NCI-H1092 (cell line): ENCODE data around the gene AUH.

ENCODE experiments used
- DNase-seq: peaks from one replicate; lab custom pipeline; 2025; lab: John Stamatoyannopoulos, UW

The AUH gene

DNA sequence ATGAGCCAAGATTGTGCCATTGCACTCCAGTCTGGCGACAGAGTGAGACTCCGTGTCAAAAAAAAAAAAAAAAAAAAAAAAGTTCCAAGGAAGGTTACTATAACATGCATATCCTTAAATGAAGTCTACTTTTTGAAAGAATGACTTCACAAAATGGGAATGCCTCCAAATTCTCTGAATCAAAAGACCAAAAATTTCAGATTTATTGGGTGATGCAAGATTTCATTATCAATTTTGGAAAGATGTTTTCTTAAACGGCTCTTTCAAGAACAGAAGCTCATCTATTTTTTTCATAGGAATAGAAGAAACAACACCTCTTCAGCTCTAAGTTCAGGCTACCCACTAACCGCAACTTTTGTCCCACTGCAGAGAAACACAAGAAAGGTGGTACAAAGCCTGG is 69.9 kb downstream of the AUH start:
- no peak for DNase-seq

DNA sequence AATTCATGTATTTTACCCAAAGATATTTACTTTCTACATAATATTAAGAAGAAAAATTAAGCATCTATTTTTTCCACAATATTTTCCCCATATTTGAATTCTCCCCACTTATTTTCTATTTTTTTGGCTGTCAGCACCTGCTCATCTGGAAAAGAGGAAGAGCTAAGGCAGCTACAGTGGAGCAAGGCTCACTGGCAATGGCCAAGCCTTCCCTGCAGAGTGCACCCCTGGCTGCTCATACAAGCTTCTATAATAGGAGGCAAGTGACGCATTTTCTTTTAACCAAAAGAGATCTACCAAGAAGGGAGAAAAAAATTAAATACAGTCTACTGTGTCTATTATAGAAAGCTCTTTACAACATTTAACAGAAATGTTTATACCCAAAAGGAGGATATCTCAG is 72.5 kb downstream of the AUH start:
- DNase-seq: no peak

- no peak for DNase-seq
Measured at GRCh38 chr9:91285729-91286353, 75.9 kb downstream of the AUH start.

GRCh38 chr9:91282292-91282691 is 79.4 kb downstream of the AUH start:
- DNase-seq: no peak

GRCh38 chr9:91279296-91280204 is 82.2 kb downstream of the AUH start:
- DNase-seq: no peak

- no peak for DNase-seq
Measured at GRCh38 chr9:91276513-91276912, 85.2 kb downstream of the AUH start.

DNA sequence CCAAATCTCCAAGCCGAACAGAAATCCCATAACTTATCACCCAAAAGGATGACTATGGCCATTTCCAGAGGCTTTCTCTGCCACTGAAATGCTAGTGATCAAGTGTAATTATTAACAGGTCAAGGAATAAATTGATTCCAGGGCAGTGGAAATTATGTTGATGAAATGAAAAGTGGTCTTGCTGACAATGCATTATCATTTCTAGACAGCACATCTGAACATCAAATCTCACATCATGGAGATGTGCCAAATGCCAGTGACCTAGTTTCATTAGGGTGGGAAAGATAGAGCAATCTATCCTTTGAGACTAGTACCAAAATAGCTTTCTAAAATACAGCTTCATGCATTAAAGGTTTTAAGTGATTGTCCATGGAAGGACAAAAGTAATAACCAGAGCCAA is 86.1 kb downstream of the AUH start:
- no peak for DNase-seq

DNA sequence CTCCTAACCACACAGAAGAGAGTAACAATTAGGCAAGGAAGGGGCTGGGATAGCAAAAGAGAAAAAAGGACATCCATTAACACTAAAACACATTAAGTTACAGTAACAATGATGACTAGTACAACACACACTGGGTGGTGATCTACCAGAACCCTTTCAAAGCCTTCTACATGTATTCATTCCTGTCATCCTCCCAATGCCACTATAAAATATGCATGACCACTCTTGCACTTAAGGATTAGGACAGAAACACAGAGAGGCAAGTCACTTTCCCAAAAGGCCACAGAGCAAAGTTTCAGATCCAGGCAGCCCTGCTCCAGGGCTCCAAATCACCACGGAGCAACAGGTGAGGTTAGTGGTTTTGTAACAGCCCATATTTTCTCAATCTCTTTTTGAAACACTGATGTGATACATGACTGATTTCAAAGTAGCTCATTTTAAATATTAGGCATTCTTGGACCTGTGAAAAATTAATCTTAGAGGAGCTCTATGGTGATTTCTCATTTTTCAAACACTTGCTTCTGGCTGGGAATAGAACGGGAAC is 86.7 kb downstream of the AUH start:
- DNase-seq: no peak

- no peak for DNase-seq
Measured at GRCh38 chr9:91273853-91274552, 87.7 kb downstream of the AUH start.

DNA sequence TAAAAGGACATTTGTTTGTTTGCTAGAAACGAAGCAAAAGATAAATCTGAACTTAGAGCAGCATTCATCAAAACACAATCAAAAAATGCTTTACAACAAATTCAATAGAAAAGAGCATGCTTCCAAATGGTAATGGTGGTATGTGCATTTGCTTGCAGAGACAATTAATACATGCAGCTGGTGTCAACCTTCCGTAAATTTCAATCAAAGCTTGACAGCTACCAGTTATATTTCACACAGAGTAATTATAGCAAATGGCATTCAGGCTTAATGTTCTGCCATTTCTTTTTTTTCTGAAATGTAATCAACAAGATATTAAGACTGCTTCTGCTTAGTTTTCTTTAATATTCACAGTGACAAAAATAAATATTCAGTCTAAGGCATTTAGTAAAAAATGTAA is 90.6 kb downstream of the AUH start:
- no peak for DNase-seq

DNA sequence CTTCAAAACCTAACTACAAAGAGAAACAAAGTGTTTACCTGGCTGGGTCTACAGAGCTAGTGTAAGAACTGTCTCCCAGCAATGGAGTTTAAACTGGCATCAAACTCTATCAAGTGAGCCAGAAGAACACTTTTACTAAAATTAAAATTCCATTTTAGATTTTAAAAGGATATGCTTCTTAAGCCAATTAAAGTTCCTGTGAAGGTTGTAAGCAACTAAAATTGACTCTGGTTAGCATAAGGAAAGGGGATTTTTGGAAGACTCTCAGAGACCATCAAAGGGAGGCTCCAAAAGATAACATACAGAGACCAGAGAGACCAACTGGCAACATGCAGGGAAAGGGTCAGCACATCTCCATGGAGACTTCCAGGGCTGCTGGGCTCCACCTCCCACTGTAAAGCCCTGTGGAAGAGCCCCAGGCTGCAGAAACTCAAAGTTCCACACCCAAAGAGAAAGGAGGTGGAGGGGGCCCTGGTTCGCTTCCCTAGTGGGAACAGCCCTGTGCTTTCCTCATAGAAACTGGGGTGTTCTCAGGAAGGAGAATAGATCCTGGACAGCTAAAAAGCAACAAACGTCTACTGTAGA is 91.7 kb downstream of the AUH start:
- DNase-seq: no peak

GRCh38 chr9:91266448-91266847 is 95.3 kb downstream of the AUH start:
- DNase-seq: no peak

DNA sequence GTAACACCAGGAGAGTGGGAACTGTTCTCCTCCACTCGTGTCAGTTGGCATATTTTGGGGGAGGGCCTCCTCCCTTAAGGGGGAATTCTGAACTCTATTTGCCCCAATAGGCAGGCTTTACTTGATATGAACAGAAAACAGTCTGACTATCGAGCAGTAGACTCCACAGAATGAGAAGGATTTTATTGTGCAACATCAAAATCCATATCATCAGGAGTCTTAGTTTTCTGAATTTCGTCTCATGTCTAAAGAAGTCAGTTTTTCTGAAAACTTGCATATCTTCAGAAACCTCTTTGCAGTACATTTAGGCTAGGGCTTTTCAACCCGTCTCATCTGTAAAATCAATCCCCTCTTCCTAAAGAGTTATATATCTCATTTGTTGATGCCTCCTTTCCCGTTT is 96.2 kb downstream of the AUH start:
- DNase-seq: no peak

DNA sequence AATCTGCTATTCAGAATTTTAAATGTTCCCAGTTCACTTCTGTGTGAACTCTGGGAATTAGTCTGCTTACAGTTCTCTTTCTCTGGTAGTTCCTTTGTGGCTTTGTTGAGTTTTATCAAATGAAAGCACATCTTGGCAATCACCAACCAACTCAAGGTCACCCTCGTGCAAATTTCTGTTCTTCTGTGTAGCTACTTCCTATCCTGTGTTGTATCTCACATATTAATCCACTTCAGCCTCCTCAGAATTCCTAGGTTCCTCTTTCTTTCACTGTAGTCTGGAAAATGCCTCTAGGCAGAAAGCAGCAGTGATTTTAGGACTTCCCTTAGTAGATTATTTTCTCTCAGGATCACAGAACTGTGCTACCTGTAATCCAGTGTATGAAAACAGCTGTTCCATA is 100.3 kb downstream of the AUH start:
- no peak for DNase-seq

- DNase-seq: no peak
Measured at GRCh38 chr9:91259162-91259561, 102.6 kb downstream of the AUH start.

GRCh38 chr9:91258451-91258850 is 103.3 kb downstream of the AUH start:
- DNase-seq: no peak

GRCh38 chr9:91256235-91256634 is 105.5 kb downstream of the AUH start:
- no peak for DNase-seq

DNA sequence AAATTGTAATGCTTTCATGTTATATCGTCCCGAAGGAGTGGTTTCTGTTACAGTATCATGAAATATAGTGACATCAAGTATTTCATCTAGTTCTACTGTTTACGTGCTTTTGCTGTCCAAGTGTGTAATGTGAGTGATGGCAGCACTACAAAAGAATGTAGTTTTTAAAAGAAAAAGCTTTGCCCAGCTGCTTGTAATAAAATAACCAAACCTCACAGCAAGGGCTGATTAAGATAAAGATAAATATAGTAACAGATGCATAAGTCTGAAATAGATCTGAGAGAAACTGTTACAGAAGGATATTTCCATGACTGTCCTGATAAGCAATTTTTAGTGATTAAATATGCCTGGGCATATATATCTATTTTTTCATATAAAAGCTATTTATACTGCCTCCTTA is 106.4 kb downstream of the AUH start:
- no peak for DNase-seq

GRCh38 chr9:91253488-91253887 is 108.2 kb downstream of the AUH start:
- no peak for DNase-seq

DNA sequence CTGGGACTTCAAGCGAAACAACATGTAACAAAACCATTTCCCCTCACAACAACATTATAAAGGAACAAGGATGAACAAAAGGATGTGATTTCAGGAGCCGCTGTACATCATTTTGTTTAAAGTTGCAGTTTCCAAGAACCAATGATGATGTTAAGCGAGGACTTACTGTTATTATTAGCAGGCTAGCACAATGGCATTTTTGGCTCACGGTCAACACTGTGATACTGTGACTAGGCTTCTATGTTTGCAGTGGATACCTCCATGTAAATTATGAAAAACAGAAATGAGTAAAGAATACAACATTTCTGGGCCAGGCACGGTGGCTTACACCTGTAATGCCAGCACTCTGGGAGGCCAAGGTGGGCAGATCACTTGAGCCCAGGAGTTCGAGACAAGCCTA is 113.0 kb downstream of the AUH start:
- DNase-seq: no peak

DNA sequence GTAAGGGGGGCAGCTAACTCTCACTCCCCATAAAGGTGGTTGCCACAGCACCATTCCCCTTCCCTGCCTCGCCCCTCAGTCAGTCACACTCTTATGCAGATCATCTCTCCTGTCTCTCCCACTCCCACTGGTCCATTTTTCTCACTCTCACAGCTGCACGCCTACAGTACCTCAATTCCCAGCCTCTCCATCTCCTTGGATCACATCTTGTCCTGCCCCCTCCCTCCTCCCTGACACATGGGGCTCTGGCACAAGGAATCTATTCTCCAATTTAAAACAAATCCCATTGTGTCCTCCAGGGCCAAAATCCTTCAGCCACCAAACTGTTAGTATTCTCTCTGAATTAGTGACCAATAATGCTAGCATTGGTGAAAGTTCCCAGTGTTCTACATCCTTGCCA is 114.4 kb downstream of the AUH start:
- DNase-seq: no peak

DNA sequence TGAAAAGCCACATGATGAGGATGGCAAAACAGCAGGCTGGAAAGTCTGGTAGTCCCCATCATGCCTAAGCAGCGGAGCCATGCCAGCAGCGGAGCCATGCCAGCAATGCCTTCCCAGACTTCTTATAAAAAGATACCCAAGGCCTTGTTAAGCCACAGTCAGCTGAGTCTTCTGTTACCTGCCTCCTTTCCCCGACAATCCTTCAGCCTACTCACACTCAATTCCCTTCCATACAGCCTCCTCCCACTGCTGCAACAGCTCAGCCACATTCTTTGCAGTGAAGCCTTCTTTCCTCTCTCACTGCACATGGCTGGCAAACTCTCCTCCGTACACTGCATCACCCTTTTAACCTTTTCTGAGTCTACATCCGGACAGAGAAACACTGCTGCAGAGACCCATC is 114.9 kb downstream of the AUH start:
- DNase-seq: no peak
